Stimulated activated CD4-positive, alpha-beta T cell treated with anti-CD3 and anti-CD28 coated beads, Interleukin-15, amount 100 ng/mL, for 24 hours (primary cell): ENCODE data around the gene PIK3R1.

Experiments
- DNase-seq: peaks from one replicate; pipeline ENCODE4 v3.0.0-alpha.2; 2020

The PIK3R1 gene

GRCh38 chr5:68303754-68304420 is 88.3 kb downstream of the PIK3R1 start:
- no peak for DNase-seq

- peak; percentile 26 for DNase-seq
These were observed 89.0 kb downstream of the PIK3R1 start for GRCh38 chr5:68304421-68305052.

- DNase-seq = no peak
These were observed 89.8 kb downstream of the PIK3R1 start for GRCh38 chr5:68305223-68305870.

- no peak for DNase-seq
These were observed 90.9 kb downstream of the PIK3R1 start for GRCh38 chr5:68306361-68307014.

- no peak for DNase-seq
These were observed 97.8 kb downstream of the PIK3R1 start for GRCh38 chr5:68313336-68313735.

GRCh38 chr5:68314465-68314864 is 98.9 kb downstream of the PIK3R1 start:
- no peak for DNase-seq

- peak; percentile 56 for DNase-seq
These were observed 100.2 kb downstream of the PIK3R1 start for GRCh38 chr5:68315679-68316271.

GRCh38 chr5:68316469-68316868 is 100.9 kb downstream of the PIK3R1 start:
- no peak for DNase-seq

GRCh38 chr5:68317646-68318045 is 102.1 kb downstream of the PIK3R1 start:
- DNase-seq = no peak

- DNase-seq = no peak
These were observed 103.6 kb downstream of the PIK3R1 start for GRCh38 chr5:68318955-68319705.

GRCh38 chr5:68319706-68320412 is 104.3 kb downstream of the PIK3R1 start:
- DNase-seq = no peak

GRCh38 chr5:68320413-68320986 is 104.9 kb downstream of the PIK3R1 start:
- DNase-seq = no peak

- no peak for DNase-seq
These were observed 109.6 kb downstream of the PIK3R1 start for GRCh38 chr5:68325065-68325580.

GRCh38 chr5:68329554-68330255 is 114.1 kb downstream of the PIK3R1 start:
- no peak for DNase-seq

- DNase-seq = no peak
These were observed 115.0 kb downstream of the PIK3R1 start for GRCh38 chr5:68330574-68330973.

GRCh38 chr5:68331192-68332079 is 115.9 kb downstream of the PIK3R1 start:
- no peak for DNase-seq

GRCh38 chr5:68332080-68332451 is 116.5 kb downstream of the PIK3R1 start:
- DNase-seq = no peak

- DNase-seq = no peak
These were observed 117.0 kb downstream of the PIK3R1 start for GRCh38 chr5:68332556-68332955.
